ENCODE measurements around the gene DLGAP1. TPM values are rescaled to one million over a fixed set of nuclear protein-coding genes. Genes with fewer than 3 reads are reported as not detected.

DLGAP1 gene
- total RNA-seq, 1 experiment from 2014 or later = 23.2 TPM

GRCh38 chr18:3616142-3616541 lies 839.0 kb downstream of the DLGAP1 start:
- Histone ChIP-seq H2BK5ac (ENCODE audit: insufficient read length, low read length) (no peak overlapping the region), H2BK12ac (ENCODE audit: insufficient read length, low read depth, low read length) (no peak overlapping the region), H3K9me3 (ENCODE audit: control insufficient read depth, low read depth, low read length) (no peaks in the 10 kb centered on the region), H3K79me1 (ENCODE audit: insufficient read depth, low read depth, low read length, poor library complexity, severe bottlenecking) (no peaks in the 10 kb centered on the region), H2BK120ac (ENCODE audit: low read depth, low read length, poor library complexity, severe bottlenecking) (no peak overlapping the region), H3K79me2 (ENCODE audit: insufficient read depth, low read length) (no peaks in the 10 kb centered on the region), H3K56ac (ENCODE audit: insufficient read length, low read depth, low read length) (no peak overlapping the region), H3K23ac (ENCODE audit: insufficient read length, low read depth, low read length) (no peak overlapping the region), H3K4ac (ENCODE audit: low read depth, low read length) (no peak overlapping the region), H4K8ac (replicated peaks; ENCODE audit: insufficient read length, low read depth, low read length) (no peak overlapping the region), H3T11ph (ENCODE audit: low read length) (no peak overlapping the region), H3K14ac (ENCODE audit: insufficient read depth, low read length) (no peak overlapping the region), H3K4me2 (ENCODE audit: insufficient read depth, insufficient read length, low read length) (no peak overlapping the region), H3K18ac (ENCODE audit: insufficient read length, low read depth, low read length) (no peak overlapping the region), H4K5ac (ENCODE audit: insufficient read length, low read depth, low read length) (no peak overlapping the region), H3K9ac (ENCODE audit: extremely low read depth, insufficient read length, low read length) (no peak overlapping the region), H4K20me1 (ENCODE audit: control insufficient read depth, insufficient read depth, insufficient read length) (no peaks in the 10 kb centered on the region), H4K91ac (ENCODE audit: insufficient read length, low read depth, low read length) (no peak overlapping the region), H2AK5ac (ENCODE audit: insufficient read length, low read length) (no peak overlapping the region), H3K27me3 (ENCODE audit: insufficient read depth, low read length) (no peaks in the 10 kb centered on the region), H3K23me2 (ENCODE audit: insufficient read length, low read depth, low read length, poor library complexity, severe bottlenecking) (no peaks in the 10 kb centered on the region), H2BK20ac (ENCODE audit: low read depth, low read length, poor library complexity, severe bottlenecking) (no peak overlapping the region), H2BK15ac (ENCODE audit: low read depth, low read length) (no peak overlapping the region), H3K4me1 (ENCODE audit: insufficient read depth, low read length) (peaks cover 5% of the 10 kb centered on the region; the same call in 1 of the 2 replicates), H2AFZ (ENCODE audit: low read length) (no peak overlapping the region), H3K27ac (ENCODE audit: insufficient read length, low read depth, low read length) (no peak overlapping the region)
- no peak for DNase-seq
- Mint-ChIP-seq H3K27ac (no peak overlapping the region), H3K27me3 (ENCODE audit: low read depth) (peaks cover 1% of the 10 kb centered on the region; the same call in 1 of the 2 replicates), H3K4me1 (peaks cover 21 to 22% of the 10 kb centered on the region in 2 experiments), H3K36me3 (ENCODE audit: insufficient read depth in 1 of 3, low read depth in 3 of 3) (no peaks in the 10 kb centered on the region; a peak in 2 of 7 replicates), H3K4me3 (no peak overlapping the region), H3K9me3 (no peaks in the 10 kb centered on the region; a peak in 1 of 5 replicates)
- TF ChIP-seq CTCF (conservative IDR thresholded peaks at IDR 0.05) = no peak
- WGBS (ENCODE audit: extremely low coverage, insufficient read length, low lambda C conversion rate) = no CpG with 5 or more reads among the region's 6 CpGs
